Tibial nerve (tissue), 4 donors: ENCODE data around the gene PNLIPRP3.

ENCODE experiments used
- EP300 ChIP-seq, 2 donors: sonication (generic); formaldehyde crosslinking; IDR thresholded peaks; one replicate each; pipeline ENCODE4 v1.6.1; 2017; ENCODE audit warnings: antibody characterized with exemption in 2 of 2, mild to moderate bottlenecking in 1 of 2
- TF ChIP-seq, protein P1 (sequence below), 5 experiments: fragments of 200-600 bp in 3 of 5; fragments of 450-650 bp in 2 of 5; sonication (generic) in 3 of 5; IDR thresholded peaks; one replicate each; pipeline ENCODE4 v1.5.1; 2016 to 2019; ENCODE audit warnings: antibody characterized with exemption in 5 of 5, mild to moderate bottlenecking in 3 of 5, moderate library complexity in 2 of 5

DNA sequence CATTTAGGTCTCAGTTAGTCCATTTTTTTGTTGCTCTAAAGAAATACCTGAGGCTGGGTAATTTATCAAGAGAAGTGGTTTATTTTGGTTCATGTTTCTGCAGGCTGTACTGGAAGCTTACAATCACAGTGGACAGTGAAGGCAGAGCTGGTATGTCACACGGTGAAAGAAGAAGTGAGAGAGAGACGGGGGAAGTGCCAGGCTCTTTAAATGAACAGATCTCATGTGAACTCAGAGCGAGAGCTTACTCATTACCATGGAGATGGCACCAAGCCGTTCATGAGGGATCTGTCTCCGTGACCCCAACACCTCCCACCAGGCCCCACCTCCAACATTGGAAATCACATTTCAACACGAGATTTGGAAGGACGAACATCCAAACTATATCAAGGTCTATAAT, 18.9 kb upstream of the PNLIPRP3 start:
- TF ChIP-seq, protein P1, sequence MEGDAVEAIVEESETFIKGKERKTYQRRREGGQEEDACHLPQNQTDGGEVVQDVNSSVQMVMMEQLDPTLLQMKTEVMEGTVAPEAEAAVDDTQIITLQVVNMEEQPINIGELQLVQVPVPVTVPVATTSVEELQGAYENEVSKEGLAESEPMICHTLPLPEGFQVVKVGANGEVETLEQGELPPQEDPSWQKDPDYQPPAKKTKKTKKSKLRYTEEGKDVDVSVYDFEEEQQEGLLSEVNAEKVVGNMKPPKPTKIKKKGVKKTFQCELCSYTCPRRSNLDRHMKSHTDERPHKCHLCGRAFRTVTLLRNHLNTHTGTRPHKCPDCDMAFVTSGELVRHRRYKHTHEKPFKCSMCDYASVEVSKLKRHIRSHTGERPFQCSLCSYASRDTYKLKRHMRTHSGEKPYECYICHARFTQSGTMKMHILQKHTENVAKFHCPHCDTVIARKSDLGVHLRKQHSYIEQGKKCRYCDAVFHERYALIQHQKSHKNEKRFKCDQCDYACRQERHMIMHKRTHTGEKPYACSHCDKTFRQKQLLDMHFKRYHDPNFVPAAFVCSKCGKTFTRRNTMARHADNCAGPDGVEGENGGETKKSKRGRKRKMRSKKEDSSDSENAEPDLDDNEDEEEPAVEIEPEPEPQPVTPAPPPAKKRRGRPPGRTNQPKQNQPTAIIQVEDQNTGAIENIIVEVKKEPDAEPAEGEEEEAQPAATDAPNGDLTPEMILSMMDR (IDR thresholded peaks at IDR 0.05), result no peak
- no peak for TF ChIP-seq EP300 (IDR thresholded peaks at IDR 0.05)
